Measurements from ENCODE around the gene RXRG.

RXRG gene

GRCh38 chr1:165376811-165377311, 68.1 kb downstream of the RXRG start:
- TF ChIP-seq CTCF (conservative IDR thresholded peaks at IDR 0.05; ENCODE audit: low read depth, low read length), result no peak
- peak overlapping the region; percentile 23 for H3K4me3 ChIP-seq (ENCODE audit: low read length)
- no peak for DNase-seq (ENCODE audit: low read depth)

GRCh38 chr1:165376041-165376810, 68.7 kb downstream of the RXRG start:
- TF ChIP-seq CTCF (conservative IDR thresholded peaks at IDR 0.05; ENCODE audit: low read depth, low read length), result no peak
- no peak for DNase-seq (ENCODE audit: low read depth)
- H3K4me3 ChIP-seq (ENCODE audit: low read length), result peak overlapping the region; percentile 23

- peak overlapping the region; percentile 23 for H3K4me3 ChIP-seq (ENCODE audit: low read length)
- no peak for DNase-seq (ENCODE audit: low read depth)
- TF ChIP-seq CTCF (conservative IDR thresholded peaks at IDR 0.05; ENCODE audit: low read depth, low read length), result no peak
Observed at GRCh38 chr1:165375623-165376022, 69.3 kb downstream of the RXRG start.

- H3K4me3 ChIP-seq (ENCODE audit: low read length), result no peak overlapping the region
- no peak for TF ChIP-seq CTCF (conservative IDR thresholded peaks at IDR 0.05; ENCODE audit: low read depth, low read length)
- no peak for DNase-seq (ENCODE audit: low read depth)
Observed at GRCh38 chr1:165371588-165372225, 73.2 kb downstream of the RXRG start.

GRCh38 chr1:165369255-165369848, 75.6 kb downstream of the RXRG start:
- H3K4me3 ChIP-seq (ENCODE audit: low read length), result no peak overlapping the region
- DNase-seq (ENCODE audit: low read depth), result no peak
- peak; percentile 95 for TF ChIP-seq CTCF (conservative IDR thresholded peaks at IDR 0.05; ENCODE audit: low read depth, low read length)

GRCh38 chr1:165367375-165367993, 77.4 kb downstream of the RXRG start:
- DNase-seq (ENCODE audit: low read depth), result peak; percentile 20
- TF ChIP-seq CTCF (conservative IDR thresholded peaks at IDR 0.05; ENCODE audit: low read depth, low read length), result peak; percentile 99
- H3K4me3 ChIP-seq (ENCODE audit: low read length), result no peak overlapping the region
